HepG2 (cell line): Measurements from ENCODE around the gene MYO16. TPM values are rescaled to one million over a fixed set of nuclear protein-coding genes. Genes with fewer than 3 reads are reported as not detected.

Source experiments
- ATAC-seq: fragments of 200-7000 bp; cut with Tn5 transposase; 3 replicates; pipeline ENCODE4 v1.9.1; 2020; ENCODE audit warnings: mild to moderate bottlenecking, moderate library complexity
- BruUV-seq: library from RNA; stranded (reverse); fragments of 400-500 nt; replicated peaks from 2 replicates; lab custom pipeline; 2021; lab: Mats Ljungman, UMichigan
- CTCF ChIA-PET: fragments of 300-600 bp; formaldehyde crosslinking; extraction: SDS; loops from one replicate; lab custom pipeline; 2021; ENCODE audit warnings: low total read pairs, inconsistent platforms, low intra/inter-chr PET ratio; lab: Yijun Ruan, JAX
- POLR2A ChIA-PET: fragments of 350-600 bp; sonication (Branson Sonifier 250); formaldehyde crosslinking; loops from one replicate; lab custom pipeline; 2020; ENCODE audit warnings: antibody characterized with exemption, inconsistent platforms; lab: Yijun Ruan, JAX
- DNase-seq: peaks from one replicate; pipeline ENCODE4 v3.0.0-alpha.2; 2015; ENCODE audit warnings: low spot score
- FAIRE-seq: peaks from 3 replicates; lab custom pipeline; 2011; peaks lifted over from hg19 to GRCh38; lab: Jason Lieb, UNC
- H2AFZ ChIP-seq: one replicate; pipeline ENCODE4 v1.6.1; 2011; ENCODE audit warnings: low read length, inconsistent platforms
- H3K27ac ChIP-seq: fragments of 300-600 bp; 3 replicates; pipeline ENCODE4 v1.8.0; 2011; ENCODE audit warnings: mixed run types, mild to moderate bottlenecking, mixed read lengths, low read length, inconsistent platforms; ENCODE audit not compliant: insufficient read depth; ENCODE audit errors: extremely low read length
- H3K27me3 ChIP-seq, 2 experiments: fragments of 200-600 bp in 1 of 2; 2 replicates in 1 of 2; 3 replicates in 1 of 2; pipeline versions ENCODE4 v1.6.0 to v1.8.0; 2011; ENCODE audit warnings: low read length in 2 of 2, mild to moderate bottlenecking in 2 of 2, moderate library complexity in 2 of 2, inconsistent platforms in 1 of 2; ENCODE audit not compliant: insufficient read depth in 2 of 2, control insufficient read depth in 1 of 2
- H3K36me3 ChIP-seq, 2 experiments: fragments of 200-600 bp in 1 of 2; replicated peaks in 1 of 2; 2 replicates in 1 of 2; 3 replicates in 1 of 2; pipeline versions ENCODE4 v1.5.1 to v1.8.0; 2011; ENCODE audit warnings: low read length in 2 of 2, inconsistent platforms in 1 of 2; ENCODE audit not compliant: insufficient read depth in 2 of 2, control insufficient read depth in 1 of 2
- H3K4me1 ChIP-seq: 2 replicates; pipeline ENCODE4 v1.5.1; 2012; ENCODE audit warnings: low read length, inconsistent platforms; ENCODE audit not compliant: insufficient read depth
- H3K4me2 ChIP-seq: 2 replicates; pipeline ENCODE4 v1.6.0; 2011; ENCODE audit warnings: low read depth, low read length, inconsistent platforms
- H3K4me3 ChIP-seq, 3 experiments: fragments of 200-600 bp in 1 of 3; sonication (generic), shearing (Covaris generic) in 1 of 3; replicated peaks in 1 of 3; 2 replicates each; pipeline ENCODE4 v1.5.1; 2011 to 2016; ENCODE audit warnings: low read length in 3 of 3, inconsistent platforms in 2 of 3, low read depth in 2 of 3, mild to moderate bottlenecking in 2 of 3, control low read depth in 1 of 3, mixed read lengths in 1 of 3; ENCODE audit not compliant: insufficient read depth in 1 of 3
- H3K79me2 ChIP-seq: one replicate; pipeline ENCODE4 v1.6.1; 2011; ENCODE audit warnings: low read length, inconsistent platforms; ENCODE audit not compliant: insufficient read depth
- H3K9ac ChIP-seq: 2 replicates; pipeline ENCODE4 v1.6.0; 2011; ENCODE audit warnings: mild to moderate bottlenecking, low read depth, low read length, inconsistent platforms; ENCODE audit not compliant: insufficient read depth
- H3K9me3 ChIP-seq: 2 replicates; pipeline ENCODE4 v1.5.1; 2012; ENCODE audit warnings: mild to moderate bottlenecking, low read length
- H4K20me1 ChIP-seq: 2 replicates; pipeline ENCODE4 v1.6.0; 2011; ENCODE audit warnings: inconsistent platforms, mild to moderate bottlenecking, low read length, moderate library complexity; ENCODE audit not compliant: insufficient read depth
- CBX1 ChIP-seq: IDR thresholded peaks from one replicate; pipeline ENCODE4 v1.6.1; 2016; ENCODE audit warnings: antibody characterized with exemption, low read depth
- SNAPC2 ChIP-seq: sonication (generic); formaldehyde crosslinking; IDR thresholded peaks from 2 replicates; pipeline ENCODE4 v1.8.1; 2022; ENCODE audit warnings: mild to moderate bottlenecking, missing genetic modification reagents
- THAP11 ChIP-seq: IDR thresholded peaks from 2 replicates; pipeline ENCODE4 v1.6.1; 2016; ENCODE audit warnings: missing biosample characterization, missing genetic modification reagents
- ZMYM3 ChIP-seq: sonication (generic); formaldehyde crosslinking; IDR thresholded peaks from 2 replicates; pipeline ENCODE4 v1.5.1; 2020; ENCODE audit warnings: mild to moderate bottlenecking, missing genetic modification reagents
- ZNF143 ChIP-seq: sonication (generic); formaldehyde crosslinking; IDR thresholded peaks from 2 replicates; pipeline ENCODE4 v1.4.0; 2020; ENCODE audit warnings: missing genetic modification reagents
- ZNF235 ChIP-seq: sonication (generic); formaldehyde crosslinking; IDR thresholded peaks from 2 replicates; pipeline ENCODE4 v1.8.1; 2023; ENCODE audit warnings: mild to moderate bottlenecking, missing genetic modification reagents, borderline replicate concordance
- ZNF512 ChIP-seq: sonication (generic); formaldehyde crosslinking; IDR thresholded peaks from 2 replicates; pipeline ENCODE4 v1.4.0; 2020; ENCODE audit warnings: mild to moderate bottlenecking, missing genetic modification reagents
- WGBS: methylation state at CpG from one replicate; pipeline ENCODE4 v1.1.6; 2017; ENCODE audit warnings: low lambda C conversion rate; 5-methylcytosine and 5-hydroxymethylcytosine counted together
- in situ Hi-C: cut with HindIII; loops from 2 replicates; pipeline ENCODE4 v1.10.0; 2017; ENCODE audit warnings: low pct_unique_long_range_greater_than_20kb; ENCODE audit not compliant: extremely low pct_ligation_motif_present
- intact Hi-C: fragments of 100-400 bp; cut with micrococcal nuclease; formaldehyde crosslinking; loops from one replicate; pipeline ENCODE4 v1.10.0; 2022; ENCODE audit not compliant: unreplicated experiment
- polyA plus RNA-seq, 8 experiments: library from polyadenylated mRNA; depleted of rRNA in 3 of 8; stranded (reverse) in 7 of 8; unstranded in 1 of 8; fragments of >200 nt; fragmentation: Illumina TruSeq in 4 of 8; extraction: Trizol in 4 of 8; gene quantifications; 2 replicates each; pipeline versions ENCODE4 v1.2.1 to v1.2.3, GENCODE V29; 2011 to 2016; ENCODE audit warnings: low read depth in 4 of 8, missing spikeins in 1 of 8, mixed read lengths in 1 of 8; ENCODE audit not compliant: insufficient read depth in 1 of 8
- total RNA-seq, 5 experiments: library from RNA; depleted of rRNA; stranded (reverse); fragments of >200 nt; fragmentation: Illumina TruSeq; extraction: Trizol; gene quantifications; 2 replicates each; pipeline ENCODE4 v1.2.3, GENCODE V29; 2016; ENCODE audit warnings: low read depth in 1 of 5
- TF ChIP-seq, protein P1 (sequence below): conservative IDR thresholded peaks from 2 replicates; pipeline ENCODE4 v1.6.1; 2018; ENCODE audit warnings: missing genetic modification reagents
- TF ChIP-seq, protein P2 (sequence below): sonication (generic); formaldehyde crosslinking; IDR thresholded peaks from 2 replicates; pipeline ENCODE4 v1.4.0; 2020; ENCODE audit warnings: missing genetic modification reagents
- TF ChIP-seq, protein P3 (sequence below): sonication (generic); formaldehyde crosslinking; IDR thresholded peaks from 2 replicates; pipeline ENCODE4 v1.5.0; 2020; ENCODE audit warnings: missing genetic modification reagents
- TF ChIP-seq, protein P4 (sequence below): IDR thresholded peaks from 2 replicates; pipeline ENCODE4 v1.6.1; 2016

The MYO16 gene
- total and polyA plus RNA-seq, 2 of the 13 experiments (the other 11 are each of a cell fraction or from before 2014, with no cell fraction given), result not detected

- TF ChIP-seq THAP11 (CRISPR knock-in tag) (peak; percentile 56; the same call in 1 of the 2 replicates), ZNF143 (CRISPR knock-in tag) (peak; percentile 75), CBX1 (no peak), ZNF235 (CRISPR knock-in tag) (no peak)
- TF ChIP-seq, protein P1, sequence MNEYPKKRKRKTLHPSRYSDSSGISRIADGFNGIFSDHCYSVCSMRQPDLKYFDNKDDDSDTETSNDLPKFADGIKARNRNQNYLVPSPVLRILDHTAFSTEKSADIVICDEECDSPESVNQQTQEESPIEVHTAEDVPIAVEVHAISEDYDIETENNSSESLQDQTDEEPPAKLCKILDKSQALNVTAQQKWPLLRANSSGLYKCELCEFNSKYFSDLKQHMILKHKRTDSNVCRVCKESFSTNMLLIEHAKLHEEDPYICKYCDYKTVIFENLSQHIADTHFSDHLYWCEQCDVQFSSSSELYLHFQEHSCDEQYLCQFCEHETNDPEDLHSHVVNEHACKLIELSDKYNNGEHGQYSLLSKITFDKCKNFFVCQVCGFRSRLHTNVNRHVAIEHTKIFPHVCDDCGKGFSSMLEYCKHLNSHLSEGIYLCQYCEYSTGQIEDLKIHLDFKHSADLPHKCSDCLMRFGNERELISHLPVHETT (CRISPR knock-in tag), result no peak
- TF ChIP-seq, all 625 proteins: peak for 2
- DNase-seq (no peak), FAIRE-seq (no peak), ATAC-seq (no peak)
- no peaks in the 10 kb centered on the region for H4K20me1 ChIP-seq
- H3K4me2 ChIP-seq, result no peak overlapping the region
- POLR2A ChIA-PET, result no interaction called here
- H3K9me3 ChIP-seq, result 0 out of 2 replicates have a peak, but pooled peaks cover 7% of the 10 kb centered on the region
- CTCF ChIA-PET, result no interaction called here
- H3K4me1 ChIP-seq, result no peaks in the 10 kb centered on the region
- H2AFZ ChIP-seq, result no peak overlapping the region
- H3K27ac ChIP-seq, result no peak overlapping the region
- BruUV-seq, result no TSS peak
- no peaks in the 10 kb centered on the region for H3K79me2 ChIP-seq
- no peak overlapping the region for H3K9ac ChIP-seq
- in situ Hi-C loops, result no loop called here
- H3K27me3 ChIP-seq, result no peaks in the 10 kb centered on the region; a peak in 1 of 5 replicates
- 27% methylated on average over 4 of the region's 4 CpGs for WGBS
- intact Hi-C loops, result no loop called here
- no peaks in the 10 kb centered on the region for H3K36me3 ChIP-seq
- H3K4me3 ChIP-seq, result no peak overlapping the region
Observed at GRCh38 chr13:108734676-108735075, 105.3 kb downstream of the MYO16 start.

GRCh38 chr13:108741930-108742329 is 112.5 kb downstream of the MYO16 start:
- Histone ChIP-seq H3K9ac (no peak overlapping the region), H3K4me3 (no peak overlapping the region), H3K9me3 (peaks cover 11% of the 10 kb centered on the region; the same call in 1 of the 2 replicates), H3K27ac (no peak overlapping the region), H2AFZ (no peak overlapping the region), H3K4me2 (no peak overlapping the region), H3K4me1 (no peaks in the 10 kb centered on the region), H4K20me1 (no peaks in the 10 kb centered on the region), H3K79me2 (no peaks in the 10 kb centered on the region), H3K27me3 (no peaks in the 10 kb centered on the region), H3K36me3 (no peaks in the 10 kb centered on the region)
- ChIA-PET POLR2A (no interaction called here), CTCF (no interaction called here)
- ATAC-seq (no peak), FAIRE-seq (no peak), DNase-seq (no peak)
- 2% methylated on average over 5 of the region's 5 CpGs for WGBS
- intact Hi-C loops, result no loop called here
- in situ Hi-C loops, result no loop called here
- BruUV-seq, result no TSS peak
- TF ChIP-seq, protein P2, sequence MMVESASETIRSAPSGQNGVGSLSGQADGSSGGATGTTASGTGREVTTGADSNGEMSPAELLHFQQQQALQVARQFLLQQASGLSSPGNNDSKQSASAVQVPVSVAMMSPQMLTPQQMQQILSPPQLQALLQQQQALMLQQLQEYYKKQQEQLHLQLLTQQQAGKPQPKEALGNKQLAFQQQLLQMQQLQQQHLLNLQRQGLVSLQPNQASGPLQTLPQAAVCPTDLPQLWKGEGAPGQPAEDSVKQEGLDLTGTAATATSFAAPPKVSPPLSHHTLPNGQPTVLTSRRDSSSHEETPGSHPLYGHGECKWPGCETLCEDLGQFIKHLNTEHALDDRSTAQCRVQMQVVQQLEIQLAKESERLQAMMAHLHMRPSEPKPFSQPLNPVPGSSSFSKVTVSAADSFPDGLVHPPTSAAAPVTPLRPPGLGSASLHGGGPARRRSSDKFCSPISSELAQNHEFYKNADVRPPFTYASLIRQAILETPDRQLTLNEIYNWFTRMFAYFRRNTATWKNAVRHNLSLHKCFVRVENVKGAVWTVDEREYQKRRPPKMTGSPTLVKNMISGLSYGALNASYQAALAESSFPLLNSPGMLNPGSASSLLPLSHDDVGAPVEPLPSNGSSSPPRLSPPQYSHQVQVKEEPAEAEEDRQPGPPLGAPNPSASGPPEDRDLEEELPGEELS (CRISPR knock-in tag), result no peak
- no peak for TF ChIP-seq ZNF512 (CRISPR knock-in tag)
- TF ChIP-seq ZMYM3 (CRISPR knock-in tag), result no peak
- TF ChIP-seq SNAPC2 (CRISPR knock-in tag), result no peak
- TF ChIP-seq, protein P3, sequence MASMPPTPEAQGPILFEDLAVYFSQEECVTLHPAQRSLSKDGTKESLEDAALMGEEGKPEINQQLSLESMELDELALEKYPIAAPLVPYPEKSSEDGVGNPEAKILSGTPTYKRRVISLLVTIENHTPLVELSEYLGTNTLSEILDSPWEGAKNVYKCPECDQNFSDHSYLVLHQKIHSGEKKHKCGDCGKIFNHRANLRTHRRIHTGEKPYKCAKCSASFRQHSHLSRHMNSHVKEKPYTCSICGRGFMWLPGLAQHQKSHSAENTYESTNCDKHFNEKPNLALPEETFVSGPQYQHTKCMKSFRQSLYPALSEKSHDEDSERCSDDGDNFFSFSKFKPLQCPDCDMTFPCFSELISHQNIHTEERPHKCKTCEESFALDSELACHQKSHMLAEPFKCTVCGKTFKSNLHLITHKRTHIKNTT (CRISPR knock-in tag), result no peak
- TF ChIP-seq, protein P4, sequence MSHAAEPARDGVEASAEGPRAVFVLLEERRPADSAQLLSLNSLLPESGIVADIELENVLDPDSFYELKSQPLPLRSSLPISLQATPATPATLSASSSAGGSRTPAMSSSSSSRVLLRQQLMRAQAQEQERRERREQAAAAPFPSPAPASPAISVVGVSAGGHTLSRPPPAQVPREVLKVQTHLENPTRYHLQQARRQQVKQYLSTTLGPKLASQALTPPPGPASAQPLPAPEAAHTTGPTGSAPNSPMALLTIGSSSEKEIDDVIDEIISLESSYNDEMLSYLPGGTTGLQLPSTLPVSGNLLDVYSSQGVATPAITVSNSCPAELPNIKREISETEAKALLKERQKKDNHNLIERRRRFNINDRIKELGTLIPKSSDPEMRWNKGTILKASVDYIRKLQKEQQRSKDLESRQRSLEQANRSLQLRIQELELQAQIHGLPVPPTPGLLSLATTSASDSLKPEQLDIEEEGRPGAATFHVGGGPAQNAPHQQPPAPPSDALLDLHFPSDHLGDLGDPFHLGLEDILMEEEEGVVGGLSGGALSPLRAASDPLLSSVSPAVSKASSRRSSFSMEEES (CRISPR knock-in tag), result no peak
